Activated CD8-positive, alpha-beta T cell treated with anti-CD3 and anti-CD28 coated beads for 36 hours (primary cell): Measurements from ENCODE around the gene PPP2R2C. TPM values are rescaled to one million over a fixed set of nuclear protein-coding genes. Genes with fewer than 3 reads are reported as not detected.

Source experiments
- ATAC-seq: fragments of 200-7000 bp; cut with Tn5 transposase; one replicate; pipeline ENCODE4 v1.10.0; 2021; ENCODE audit warnings: mild to moderate bottlenecking, moderate library complexity
- CTCF ChIA-PET: fragments of 350-600 bp; sonication (Branson Sonifier 250); formaldehyde crosslinking; loops from one replicate; lab custom pipeline; 2021; ENCODE audit warnings: antibody characterized with exemption; lab: Charles Lee
- POLR2A ChIA-PET: fragments of 350-600 bp; sonication (Branson Sonifier 250); formaldehyde crosslinking; loops from one replicate; lab custom pipeline; 2021; ENCODE audit warnings: antibody characterized with exemption; lab: Charles Lee
- DNase-seq: peaks from one replicate; pipeline ENCODE4 v3.0.0-alpha.2; 2020
- H3K27ac Mint-ChIP-seq: one replicate; pipeline ENCODE4 v1.8.0; 2021; ENCODE audit warnings: mild to moderate bottlenecking, mixed read lengths
- H3K27me3 Mint-ChIP-seq: one replicate; pipeline ENCODE4 v1.8.0; 2021; ENCODE audit warnings: mixed read lengths
- H3K36me3 Mint-ChIP-seq: one replicate; pipeline ENCODE4 v1.8.0; 2021; ENCODE audit warnings: low read depth, mixed read lengths
- H3K4me1 Mint-ChIP-seq: one replicate; pipeline ENCODE4 v1.8.0; 2021; ENCODE audit warnings: low read depth, mixed read lengths
- H3K4me3 Mint-ChIP-seq: one replicate; pipeline ENCODE4 v1.8.0; 2021; ENCODE audit warnings: mild to moderate bottlenecking, moderate library complexity, mixed read lengths
- H3K9me3 Mint-ChIP-seq: one replicate; pipeline ENCODE4 v1.8.0; 2021; ENCODE audit warnings: mixed read lengths
- CTCF ChIP-seq: fragments of 200-600 bp; IDR thresholded peaks from one replicate; pipeline ENCODE4 v1.8.0; 2022; ENCODE audit warnings: antibody characterized with exemption, mild to moderate bottlenecking
- intact Hi-C: fragments of 100-400 bp; cut with micrococcal nuclease; formaldehyde crosslinking; loops from one replicate; pipeline ENCODE4 v1.10.0; 2022
- total RNA-seq, 2 experiments: library from RNA; stranded (reverse); gene quantifications; one replicate each; pipeline ENCODE4 v1.2.3, GENCODE V29; 2021

The PPP2R2C gene
- not detected for total RNA-seq

GRCh38 chr4:6472387-6473263 is at the start of gene PPP2R2C:
PPP2R2C (minus strand) TSS chr4:6472614; CDS start chr4:6472229, 385 bp downstream.
- Mint-ChIP-seq H3K27ac (no peak within 1 kb of the TSS), H3K4me1 (no peaks in the 10 kb centered on the region), H3K36me3 (no peaks in the 10 kb centered on the region), H3K9me3 (no peaks in the 10 kb centered on the region), H3K27me3 (peaks cover 45% of the 10 kb centered on the region), H3K4me3 (no peak within 1 kb of the TSS)
- DNase-seq (no peak), ATAC-seq (no peak)
- ChIA-PET POLR2A (interaction anchor here (0.6 kb wide), 3 partner anchors 12 to 170 kb away, joined by 3 to 4 read pairs (median 3); no protein-coding TSS in a partner anchor), CTCF (interaction anchor here (1.1 kb wide), 1 partner anchor 627 kb away, joined by 3 read pairs; no protein-coding TSS in a partner anchor)
- TF ChIP-seq CTCF, result no peak
- intact Hi-C loops, result no loop called here

DNA sequence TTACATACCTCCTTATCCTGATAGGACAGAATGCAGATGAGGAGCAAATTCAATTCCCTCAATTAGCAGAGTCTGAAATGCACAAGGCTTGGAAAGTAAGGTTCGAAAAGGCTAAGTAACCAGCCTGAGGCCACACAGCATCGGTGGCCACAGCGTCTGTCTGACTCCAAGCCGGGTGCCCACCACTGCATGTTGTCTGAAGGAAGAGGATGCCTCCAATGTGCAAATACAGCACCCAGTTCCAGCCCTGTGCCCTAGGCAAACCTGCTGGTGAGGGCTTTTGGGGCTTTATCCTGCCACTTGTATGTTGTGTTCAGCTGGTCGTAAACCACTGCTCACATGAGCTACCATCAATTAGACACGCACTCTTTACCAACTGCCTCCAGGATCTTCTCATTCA is 48.6 kb upstream of the PPP2R2C start:
- no peak for ATAC-seq
- H3K36me3 Mint-ChIP-seq, result no peaks in the 10 kb centered on the region
- ChIA-PET CTCF (no interaction called here), POLR2A (no interaction called here)
- intact Hi-C loops, result no loop called here
- DNase-seq, result no peak
- H3K4me1 Mint-ChIP-seq, result no peaks in the 10 kb centered on the region
- H3K4me3 Mint-ChIP-seq, result no peak overlapping the region
- H3K9me3 Mint-ChIP-seq, result no peaks in the 10 kb centered on the region
- H3K27ac Mint-ChIP-seq, result no peak overlapping the region
- no peaks in the 10 kb centered on the region for H3K27me3 Mint-ChIP-seq
- TF ChIP-seq CTCF, result no peak

DNA sequence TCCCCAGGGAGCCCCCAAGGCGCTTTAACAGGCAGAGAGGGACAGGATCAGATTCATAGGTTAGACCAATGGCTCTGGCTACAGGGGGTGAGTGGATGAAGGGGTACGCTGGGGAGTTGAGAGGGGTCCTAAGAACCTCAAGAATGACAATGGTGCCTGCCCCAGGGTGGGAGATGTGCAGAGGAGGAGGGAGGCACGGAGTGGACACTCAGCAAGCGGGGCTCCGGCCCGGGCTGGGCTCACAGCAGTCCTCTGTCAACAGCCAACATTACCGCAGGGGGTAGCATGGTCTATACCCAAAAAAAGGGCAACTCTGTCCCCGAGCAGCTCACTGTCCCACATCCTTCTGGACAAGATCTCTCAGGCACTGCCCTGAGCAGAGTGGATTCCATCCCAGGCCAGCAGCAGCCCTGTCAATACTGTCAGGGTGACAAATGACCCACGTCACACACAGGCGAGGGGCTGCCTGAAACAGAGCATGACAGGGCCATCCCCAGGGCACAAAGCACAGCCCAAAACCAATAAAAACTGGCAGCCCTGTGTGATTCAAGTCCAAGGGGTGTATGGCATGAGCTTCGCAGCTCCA is 47.7 kb upstream of the PPP2R2C start:
- H3K4me1 Mint-ChIP-seq, result no peaks in the 10 kb centered on the region
- no peak overlapping the region for H3K4me3 Mint-ChIP-seq
- H3K36me3 Mint-ChIP-seq, result no peaks in the 10 kb centered on the region
- no peak for ATAC-seq
- H3K9me3 Mint-ChIP-seq, result no peaks in the 10 kb centered on the region
- intact Hi-C loops, result no loop called here
- no peak for DNase-seq
- ChIA-PET POLR2A (no interaction called here), CTCF (no interaction called here)
- no peaks in the 10 kb centered on the region for H3K27me3 Mint-ChIP-seq
- no peak for TF ChIP-seq CTCF
- H3K27ac Mint-ChIP-seq, result no peak overlapping the region

- Mint-ChIP-seq H3K9me3 (no peaks in the 10 kb centered on the region), H3K27ac (no peak overlapping the region), H3K4me1 (no peaks in the 10 kb centered on the region), H3K4me3 (no peak overlapping the region), H3K36me3 (no peaks in the 10 kb centered on the region), H3K27me3 (no peaks in the 10 kb centered on the region)
- intact Hi-C loops, result no loop called here
- ATAC-seq, result no peak
- POLR2A ChIA-PET, result no interaction called here
- no peak for DNase-seq
- TF ChIP-seq CTCF, result no peak
- CTCF ChIA-PET, result interaction anchor here (0.8 kb wide), 1 partner anchor 185 kb away, joined by 3 read pairs; no protein-coding TSS in a partner anchor
Observed at GRCh38 chr4:6517171-6517570, 44.8 kb upstream of the PPP2R2C start.

- Mint-ChIP-seq H3K9me3 (no peaks in the 10 kb centered on the region), H3K4me3 (no peak overlapping the region), H3K27me3 (no peaks in the 10 kb centered on the region), H3K36me3 (no peaks in the 10 kb centered on the region), H3K27ac (no peak overlapping the region), H3K4me1 (no peaks in the 10 kb centered on the region)
- ChIA-PET CTCF (interaction anchor here (0.8 kb wide), 1 partner anchor 185 kb away, joined by 3 read pairs; no protein-coding TSS in a partner anchor), POLR2A (no interaction called here)
- intact Hi-C loops, result no loop called here
- DNase-seq (no peak), ATAC-seq (no peak)
- TF ChIP-seq CTCF, result no peak
Observed at GRCh38 chr4:6516762-6517161, 44.3 kb upstream of the PPP2R2C start.
